H1 (cell line): ENCODE data around the gene STX2.

Experiments
- CEBPB ChIP-seq: IDR thresholded peaks from 2 replicates; pipeline ENCODE4 v1.6.1; 2012; ENCODE audit warnings: low read depth, low read length
- GABPA ChIP-seq: IDR thresholded peaks from 2 replicates; pipeline ENCODE4 v1.6.1; 2011; ENCODE audit warnings: mild to moderate bottlenecking, low read length, moderate library complexity, borderline replicate concordance; ENCODE audit not compliant: insufficient read depth
- JUN ChIP-seq: IDR thresholded peaks from 2 replicates; pipeline ENCODE4 v1.6.1; 2011; ENCODE audit warnings: low read depth, mild to moderate bottlenecking, improper control_type of control experiment, low read length
- NRF1 ChIP-seq: IDR thresholded peaks from 2 replicates; pipeline ENCODE4 v1.6.1; 2011; ENCODE audit warnings: mild to moderate bottlenecking, low read depth, low read length, improper control_type of control experiment
- POU5F1 ChIP-seq: IDR thresholded peaks from 2 replicates; pipeline ENCODE4 v1.6.1; 2011; ENCODE audit warnings: low read depth, mild to moderate bottlenecking, low read length, moderate library complexity
- RAD21 ChIP-seq, 2 experiments: IDR thresholded peaks in 1 of 2; conservative IDR thresholded peaks in 1 of 2; 2 replicates each; pipeline ENCODE4 v1.6.1; 2011; ENCODE audit warnings: low read depth in 2 of 2, low read length in 2 of 2, improper control_type of control experiment in 1 of 2, inconsistent platforms in 1 of 2, mild to moderate bottlenecking in 1 of 2, moderate library complexity in 1 of 2
- YY1 ChIP-seq: IDR thresholded peaks from 2 replicates; pipeline ENCODE4 v1.6.1; 2011; ENCODE audit warnings: low read depth, mild to moderate bottlenecking, low read length
- TF ChIP-seq, protein P1 (sequence below), 3 experiments: IDR thresholded peaks; 1 replicate in 2 of 3; 2 replicates in 1 of 3; pipeline versions ENCODE4 v1.5.1 to v1.6.1; 2011; ENCODE audit warnings: low read length in 3 of 3, mild to moderate bottlenecking in 3 of 3, inconsistent platforms in 2 of 3, low read depth in 1 of 3, moderate library complexity in 1 of 3; ENCODE audit not compliant: insufficient read depth in 1 of 3; ENCODE audit errors: control extremely low read depth in 1 of 3

DNA sequence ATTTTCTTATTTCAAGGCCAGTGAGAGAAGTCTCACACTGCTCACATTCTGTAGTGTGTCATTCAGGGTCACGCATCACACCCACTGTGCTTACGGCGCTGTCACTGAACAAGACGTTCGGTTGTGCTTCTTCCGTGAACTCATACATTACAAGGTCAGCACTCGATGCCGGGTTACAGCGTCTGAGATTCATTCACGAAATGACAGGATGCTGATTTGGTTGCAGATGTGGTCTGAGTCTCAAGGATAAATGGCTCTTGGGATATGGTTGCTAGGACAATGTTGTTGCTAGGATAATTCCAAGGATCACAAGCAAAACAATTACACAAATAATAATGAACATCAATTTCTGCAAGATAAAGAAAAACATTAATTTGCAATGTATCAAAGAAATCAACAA lies 47.4 kb downstream of the STX2 start:
- no peak for TF ChIP-seq JUN
- no peak for TF ChIP-seq NRF1
- TF ChIP-seq, protein P1, sequence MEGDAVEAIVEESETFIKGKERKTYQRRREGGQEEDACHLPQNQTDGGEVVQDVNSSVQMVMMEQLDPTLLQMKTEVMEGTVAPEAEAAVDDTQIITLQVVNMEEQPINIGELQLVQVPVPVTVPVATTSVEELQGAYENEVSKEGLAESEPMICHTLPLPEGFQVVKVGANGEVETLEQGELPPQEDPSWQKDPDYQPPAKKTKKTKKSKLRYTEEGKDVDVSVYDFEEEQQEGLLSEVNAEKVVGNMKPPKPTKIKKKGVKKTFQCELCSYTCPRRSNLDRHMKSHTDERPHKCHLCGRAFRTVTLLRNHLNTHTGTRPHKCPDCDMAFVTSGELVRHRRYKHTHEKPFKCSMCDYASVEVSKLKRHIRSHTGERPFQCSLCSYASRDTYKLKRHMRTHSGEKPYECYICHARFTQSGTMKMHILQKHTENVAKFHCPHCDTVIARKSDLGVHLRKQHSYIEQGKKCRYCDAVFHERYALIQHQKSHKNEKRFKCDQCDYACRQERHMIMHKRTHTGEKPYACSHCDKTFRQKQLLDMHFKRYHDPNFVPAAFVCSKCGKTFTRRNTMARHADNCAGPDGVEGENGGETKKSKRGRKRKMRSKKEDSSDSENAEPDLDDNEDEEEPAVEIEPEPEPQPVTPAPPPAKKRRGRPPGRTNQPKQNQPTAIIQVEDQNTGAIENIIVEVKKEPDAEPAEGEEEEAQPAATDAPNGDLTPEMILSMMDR (IDR thresholded peaks at IDR 0.05; ENCODE audit: control extremely low read depth in 1 of 3, insufficient read depth in 1 of 3, low read depth in 1 of 3, low read length in 3 of 3): no peak
- no peak for TF ChIP-seq GABPA
- no peak for TF ChIP-seq POU5F1
- no peak for TF ChIP-seq RAD21 (IDR thresholded peaks at IDR 0.05 in 1 of 2, conservative IDR thresholded peaks at IDR 0.05 in 1 of 2; ENCODE audit: low read depth in 2 of 2, low read length in 2 of 2)
- no peak for TF ChIP-seq YY1
- TF ChIP-seq CEBPB: no peak
